Fibroblast of pulmonary artery (primary cell): Measurements from ENCODE around the gene CCDC87.

Experiments used
- DNase-seq: peaks from one replicate; pipeline ENCODE4 v3.0.0-alpha.2; 2010; ENCODE audit warnings: low read depth
- H3K4me3 ChIP-seq: replicated peaks from 2 replicates; pipeline ENCODE4 v1.5.1; 2011; ENCODE audit warnings: low read depth, mild to moderate bottlenecking, control low read depth, low read length, moderate library complexity
- CTCF ChIP-seq: IDR thresholded peaks from 2 replicates; pipeline ENCODE4 v1.5.1; 2011; ENCODE audit warnings: mild to moderate bottlenecking, control low read depth, low read length, inconsistent platforms; ENCODE audit errors: missing control alignments

Gene CCDC87

GRCh38 chr11:66636411-66636810 lies 43.5 kb upstream of the CCDC87 start:
- no peak for TF ChIP-seq CTCF
- no peak overlapping the region for H3K4me3 ChIP-seq
- no peak for DNase-seq

- H3K4me3 ChIP-seq, result no peak overlapping the region
- no peak for TF ChIP-seq CTCF
- no peak for DNase-seq
Measured at GRCh38 chr11:66632952-66633351, 40.1 kb upstream of the CCDC87 start.

GRCh38 chr11:66631883-66632282 lies 39.0 kb upstream of the CCDC87 start:
- H3K4me3 ChIP-seq, result no peak overlapping the region
- no peak for DNase-seq
- TF ChIP-seq CTCF, result no peak

GRCh38 chr11:66629356-66629755 lies 36.5 kb upstream of the CCDC87 start:
- no peak for DNase-seq
- no peak overlapping the region for H3K4me3 ChIP-seq
- TF ChIP-seq CTCF, result no peak

- TF ChIP-seq CTCF, result no peak
Measured at GRCh38 chr11:66628061-66628603, 35.3 kb upstream of the CCDC87 start.

GRCh38 chr11:66626926-66627325 lies 34.1 kb upstream of the CCDC87 start:
- TF ChIP-seq CTCF, result no peak
- no peak overlapping the region for H3K4me3 ChIP-seq

More at GRCh38 chr11:66628061-66628603, 35.3 kb upstream of the CCDC87 start:
- H3K4me3 ChIP-seq, result no peak overlapping the region
- DNase-seq, result no peak

GRCh38 chr11:66626382-66626781 lies 33.5 kb upstream of the CCDC87 start:
- no peak for TF ChIP-seq CTCF

More at GRCh38 chr11:66626926-66627325, 34.1 kb upstream of the CCDC87 start:
- no peak for DNase-seq

More at GRCh38 chr11:66626382-66626781, 33.5 kb upstream of the CCDC87 start:
- H3K4me3 ChIP-seq, result no peak overlapping the region
- DNase-seq, result no peak
